ENCODE data around the gene MDGA2. TPM values are rescaled to one million over a fixed set of nuclear protein-coding genes. Genes with fewer than 3 reads are reported as not detected.

Gene MDGA2
- total and polyA plus RNA-seq, 12 donors, result 0.05 to 0.15 TPM; not detected in 10

DNA sequence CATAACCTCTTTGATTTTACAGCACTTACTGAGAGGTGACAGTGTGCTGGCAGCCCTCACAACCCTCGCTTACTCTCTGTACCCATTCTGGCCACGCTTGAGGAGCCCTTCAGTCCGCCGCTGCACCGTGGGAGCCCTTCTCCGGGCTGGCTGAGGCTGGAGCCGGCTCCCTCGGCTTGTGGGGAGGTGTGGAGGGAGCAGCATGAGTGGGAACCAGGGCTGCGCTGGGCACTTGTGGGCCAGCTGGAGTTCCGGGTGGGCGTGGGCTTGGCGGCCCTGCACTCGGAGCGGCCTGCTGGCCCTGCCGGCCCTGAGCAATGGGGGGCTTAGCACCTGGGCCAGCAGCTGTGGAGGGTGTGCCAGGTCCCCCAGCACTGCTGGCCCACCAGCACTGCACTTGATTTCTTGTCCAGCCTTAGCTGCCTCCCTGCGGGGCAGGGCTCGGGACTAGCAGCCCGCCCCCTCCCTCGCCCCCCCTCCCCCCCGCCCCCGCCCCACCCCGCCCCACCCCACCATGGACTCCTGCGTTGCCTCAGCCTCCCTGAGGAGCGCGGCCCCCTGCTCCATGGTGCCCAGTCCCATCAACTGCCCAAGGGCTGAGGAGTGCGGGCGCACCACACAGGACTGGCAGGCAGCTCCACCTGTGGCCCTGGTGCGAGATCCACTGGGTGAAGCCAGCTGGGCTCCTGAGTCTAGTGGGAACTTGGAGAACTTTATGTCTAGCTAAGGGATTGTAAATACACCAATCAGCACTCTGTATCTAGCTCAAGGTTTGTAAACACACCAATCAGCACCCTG lies 9.9 kb downstream of the MDGA2 start:
- Histone ChIP-seq H3K9me3 (no peaks in the 10 kb centered on the region), H3K36me3 (no peaks in the 10 kb centered on the region), H3K27me3 (peaks cover 0 to 7% (median 0%) of the 10 kb centered on the region in 7 donors), H3K27ac (no peak overlapping the region), H3K4me1 (no peaks in the 10 kb centered on the region), H3K4me3 (no peak overlapping the region)
- ATAC-seq, result no peak
- TF ChIP-seq, protein P1, sequence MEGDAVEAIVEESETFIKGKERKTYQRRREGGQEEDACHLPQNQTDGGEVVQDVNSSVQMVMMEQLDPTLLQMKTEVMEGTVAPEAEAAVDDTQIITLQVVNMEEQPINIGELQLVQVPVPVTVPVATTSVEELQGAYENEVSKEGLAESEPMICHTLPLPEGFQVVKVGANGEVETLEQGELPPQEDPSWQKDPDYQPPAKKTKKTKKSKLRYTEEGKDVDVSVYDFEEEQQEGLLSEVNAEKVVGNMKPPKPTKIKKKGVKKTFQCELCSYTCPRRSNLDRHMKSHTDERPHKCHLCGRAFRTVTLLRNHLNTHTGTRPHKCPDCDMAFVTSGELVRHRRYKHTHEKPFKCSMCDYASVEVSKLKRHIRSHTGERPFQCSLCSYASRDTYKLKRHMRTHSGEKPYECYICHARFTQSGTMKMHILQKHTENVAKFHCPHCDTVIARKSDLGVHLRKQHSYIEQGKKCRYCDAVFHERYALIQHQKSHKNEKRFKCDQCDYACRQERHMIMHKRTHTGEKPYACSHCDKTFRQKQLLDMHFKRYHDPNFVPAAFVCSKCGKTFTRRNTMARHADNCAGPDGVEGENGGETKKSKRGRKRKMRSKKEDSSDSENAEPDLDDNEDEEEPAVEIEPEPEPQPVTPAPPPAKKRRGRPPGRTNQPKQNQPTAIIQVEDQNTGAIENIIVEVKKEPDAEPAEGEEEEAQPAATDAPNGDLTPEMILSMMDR (IDR thresholded peaks at IDR 0.05), result no peak
- DNase-seq, result no peak
- 90% methylated on average over 18 to 27 of the region's 28 CpGs for WGBS, 2 donors
- intact Hi-C loops (cut with DNase I), result no loop called here

DNA sequence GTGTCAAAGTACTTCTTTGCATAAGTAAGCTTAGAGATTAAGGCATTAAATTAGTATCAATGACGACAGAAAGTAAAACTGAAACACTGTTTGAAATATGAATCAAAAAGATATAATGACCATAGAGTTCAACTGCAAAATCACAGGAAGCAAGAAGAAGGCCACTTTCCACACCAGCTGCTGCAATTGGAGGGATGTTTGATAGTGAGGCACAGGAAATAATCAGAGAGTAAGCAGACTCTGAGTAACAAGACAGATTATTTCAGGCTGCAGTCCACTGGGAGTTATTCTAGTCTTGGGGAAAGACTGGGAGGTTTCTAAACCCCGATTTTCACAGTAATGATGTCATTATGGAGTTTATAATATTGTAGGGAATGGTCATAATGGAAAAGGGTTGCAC lies 12.9 kb downstream of the MDGA2 start:
- ATAC-seq (no peak), DNase-seq (no peak)
- intact Hi-C loops (cut with DNase I), result no loop called here
- H3K9me3 ChIP-seq, result no peaks in the 10 kb centered on the region
- WGBS, 2 donors, result 41 to 51% methylated on average over 2 of the region's 2 CpGs
- H3K27ac ChIP-seq, result no peak overlapping the region
- H3K4me3 ChIP-seq, result no peak overlapping the region
- H3K4me1 ChIP-seq, result no peaks in the 10 kb centered on the region
- TF ChIP-seq, protein P1 (IDR thresholded peaks at IDR 0.05), result no peak
- H3K27me3 ChIP-seq, result no peaks in the 10 kb centered on the region
- no peaks in the 10 kb centered on the region for H3K36me3 ChIP-seq

GRCh38 chr14:47660158-47660557 lies 15.2 kb downstream of the MDGA2 start:
- Histone ChIP-seq H3K27ac (no peak overlapping the region), H3K36me3 (no peaks in the 10 kb centered on the region), H3K4me3 (no peak overlapping the region), H3K4me1 (no peaks in the 10 kb centered on the region), H3K27me3 (no peaks in the 10 kb centered on the region), H3K9me3 (no peaks in the 10 kb centered on the region)
- 62 to 65% methylated on average over 2 of the region's 2 CpGs for WGBS, 2 donors
- ATAC-seq, result no peak
- TF ChIP-seq, protein P1 (IDR thresholded peaks at IDR 0.05), result no peak
- no peak for DNase-seq
- intact Hi-C loops (cut with DNase I), result no loop called here

DNA sequence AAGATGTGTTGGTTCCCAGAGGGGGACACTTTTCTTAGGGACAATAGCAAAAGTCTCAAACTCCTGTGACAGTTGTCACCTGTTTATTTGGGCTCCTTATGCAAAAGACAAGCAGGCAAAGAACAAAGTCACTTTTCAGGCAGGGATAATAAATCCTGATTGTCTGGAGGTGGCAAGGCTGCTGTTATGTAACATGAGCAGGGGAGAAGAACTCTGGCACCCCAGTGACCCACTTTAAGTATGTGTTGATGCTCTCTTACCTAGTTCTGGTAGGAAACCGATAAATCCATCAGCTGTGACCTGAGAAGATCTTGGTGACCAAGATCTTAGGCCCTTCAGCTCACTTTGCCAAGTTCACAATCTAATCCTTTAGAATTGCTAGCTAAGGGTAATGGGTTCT lies 17.4 kb downstream of the MDGA2 start:
- Histone ChIP-seq H3K36me3 (no peaks in the 10 kb centered on the region), H3K4me3 (no peak overlapping the region), H3K27me3 (no peaks in the 10 kb centered on the region), H3K27ac (no peak overlapping the region), H3K9me3 (no peaks in the 10 kb centered on the region), H3K4me1 (no peaks in the 10 kb centered on the region)
- 80 to 91% methylated on average over 1 of the region's 1 CpG for WGBS, 2 donors
- ATAC-seq, result no peak
- intact Hi-C loops (cut with DNase I), result no loop called here
- no peak for DNase-seq
- TF ChIP-seq, protein P1 (IDR thresholded peaks at IDR 0.05), result no peak
